NCI-H146 treated with DMSO at 0.1 percent for 48 hours (cell line): ENCODE data around the gene TUT7.

Source experiments
- DNase-seq: peaks from one replicate; lab custom pipeline; 2025; ENCODE audit not compliant: unreplicated experiment; lab: John Stamatoyannopoulos, UW

The TUT7 gene

GRCh38 chr9:86262492-86262891 is 91.7 kb downstream of the TUT7 start:
- DNase-seq = no peak

- DNase-seq = no peak
Measured at GRCh38 chr9:86259557-86259956, 94.7 kb downstream of the TUT7 start, which contains the start of gene C9orf153. Gene C9orf153, minus strand, starts transcription at chr9:86259657. Its CDS starts 30,054 bp downstream, at chr9:86229603.

GRCh38 chr9:86257391-86257790 is 96.8 kb downstream of the TUT7 start:
- DNase-seq = no peak

GRCh38 chr9:86256653-86257052 is 97.6 kb downstream of the TUT7 start:
- DNase-seq = no peak

- DNase-seq = no peak
Measured at GRCh38 chr9:86253577-86253976, 100.6 kb downstream of the TUT7 start.

GRCh38 chr9:86252870-86253269 is 101.3 kb downstream of the TUT7 start:
- DNase-seq = no peak

GRCh38 chr9:86250123-86250522 is 104.1 kb downstream of the TUT7 start:
- no peak for DNase-seq

GRCh38 chr9:86248746-86249145 is 105.5 kb downstream of the TUT7 start:
- DNase-seq = no peak

GRCh38 chr9:86246752-86247161 is 107.5 kb downstream of the TUT7 start:
- no peak for DNase-seq

- DNase-seq = no peak
Measured at GRCh38 chr9:86242071-86242470, 112.1 kb downstream of the TUT7 start.

- DNase-seq = no peak
Measured at GRCh38 chr9:86241216-86241615, 113.0 kb downstream of the TUT7 start.

- DNase-seq = no peak
Measured at GRCh38 chr9:86238861-86239770, 115.1 kb downstream of the TUT7 start.
